Mucosa of gallbladder (tissue), 1 donor: Measurements from ENCODE around the gene CITED1. TPM values are rescaled to one million over a fixed set of nuclear protein-coding genes. Genes with fewer than 3 reads are reported as not detected.
A peak's percentile ranks its signal among the peaks of the same experiment; 100 is the strongest.

Experiments
- DNase-seq: peaks from one replicate; pipeline ENCODE4 v3.0.0-alpha.2; 2020; ENCODE audit warnings: low spot score
- total RNA-seq: library from RNA; stranded (reverse); gene quantifications from one replicate; pipeline ENCODE4 v1.2.1, GENCODE V29; 2021
- donor health status: DM: no; HTN: no; CAD: no.

CITED1 gene
- total RNA-seq, 1 donor from 2014 or later, result not detected

DNA sequence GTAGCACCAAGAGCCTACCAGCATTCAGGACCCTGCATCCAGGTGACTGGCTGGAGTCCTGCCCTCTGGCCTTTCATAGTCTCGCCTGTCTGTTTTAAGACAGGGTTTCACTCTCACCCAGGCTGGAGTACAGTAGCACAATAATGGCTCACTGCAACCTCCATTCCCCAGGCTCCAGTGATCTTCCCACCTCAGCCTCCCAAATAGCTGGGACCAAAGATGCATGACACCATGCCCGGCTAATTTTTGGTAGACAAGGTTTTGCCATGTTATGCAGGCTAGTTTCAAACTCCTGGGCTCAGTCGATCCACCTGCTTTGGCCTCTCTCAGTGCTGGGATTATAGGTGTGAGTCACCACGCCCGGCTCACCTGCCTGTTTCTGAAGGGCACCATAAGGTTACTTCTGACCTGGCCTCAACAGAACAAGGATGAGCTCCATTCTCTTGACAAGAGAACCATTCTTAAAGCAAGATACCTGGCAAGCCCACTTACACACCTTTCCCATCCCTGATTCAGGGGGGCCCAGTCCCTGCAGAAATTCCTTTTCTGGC is 35.3 kb downstream of the CITED1 start:
- no peak for DNase-seq

DNA sequence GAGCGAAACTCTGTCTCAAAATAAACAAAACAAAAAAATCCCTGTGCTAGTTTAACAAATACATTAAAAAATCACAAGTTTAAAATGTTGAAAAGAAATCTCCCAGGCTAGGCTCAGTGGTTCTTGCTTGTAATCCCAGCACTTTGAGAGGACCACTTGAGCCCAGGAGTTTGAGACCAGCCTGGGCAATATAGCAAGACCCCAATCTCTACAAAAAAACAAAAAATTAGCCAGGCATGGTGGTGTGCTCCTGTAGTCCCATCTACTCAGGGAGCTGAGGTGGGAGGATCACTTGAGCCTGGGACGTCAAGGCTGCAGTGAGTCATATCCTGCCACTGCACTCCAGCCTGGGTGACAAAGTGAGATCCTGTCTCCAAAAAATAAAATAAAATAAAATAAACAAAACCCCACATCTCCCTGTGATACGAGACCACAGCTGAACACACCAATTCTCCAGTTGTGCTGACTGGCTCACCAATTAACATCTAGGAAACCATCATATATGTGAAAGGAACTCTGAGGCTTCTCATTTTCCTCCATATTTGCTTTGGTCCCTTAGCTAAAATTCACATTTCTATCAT is 36.0 kb downstream of the CITED1 start:
- DNase-seq, result no peak

DNA sequence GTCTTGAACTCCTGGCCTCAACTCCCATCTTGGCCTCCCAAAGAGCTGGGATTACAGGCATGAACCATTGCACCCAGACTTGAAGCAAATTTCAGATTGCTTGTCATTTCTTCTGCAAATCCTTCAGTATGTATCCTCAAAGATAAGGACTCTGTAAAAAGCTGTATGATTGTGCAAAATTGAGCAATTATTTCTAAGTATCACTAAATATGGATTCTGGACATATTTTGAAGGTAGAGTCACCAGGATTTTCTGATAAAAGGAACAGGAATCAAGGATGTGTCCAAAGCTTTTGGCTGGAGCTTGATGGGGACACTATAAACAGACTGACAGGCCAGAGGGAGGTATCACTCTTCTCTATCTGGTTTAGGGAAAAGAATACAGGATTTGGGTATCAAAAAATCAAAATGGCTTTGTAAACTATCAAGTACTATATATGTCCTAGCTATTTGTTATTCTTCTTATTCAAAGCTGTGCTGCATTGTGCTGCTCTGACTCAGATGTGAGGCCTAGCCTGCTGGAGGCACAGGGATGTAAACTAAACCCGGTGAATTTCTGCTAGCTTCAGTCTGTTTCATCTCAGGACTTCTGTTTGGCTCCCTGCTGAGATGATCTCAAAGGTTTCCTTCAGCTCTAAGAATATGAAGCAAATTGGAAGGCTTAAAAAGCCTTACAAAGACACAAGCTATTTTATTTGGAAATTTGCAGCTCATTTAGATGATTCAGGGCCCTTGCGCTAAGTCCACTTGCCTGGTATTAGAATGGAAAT is 36.9 kb downstream of the CITED1 start:
- DNase-seq, result no peak

DNA sequence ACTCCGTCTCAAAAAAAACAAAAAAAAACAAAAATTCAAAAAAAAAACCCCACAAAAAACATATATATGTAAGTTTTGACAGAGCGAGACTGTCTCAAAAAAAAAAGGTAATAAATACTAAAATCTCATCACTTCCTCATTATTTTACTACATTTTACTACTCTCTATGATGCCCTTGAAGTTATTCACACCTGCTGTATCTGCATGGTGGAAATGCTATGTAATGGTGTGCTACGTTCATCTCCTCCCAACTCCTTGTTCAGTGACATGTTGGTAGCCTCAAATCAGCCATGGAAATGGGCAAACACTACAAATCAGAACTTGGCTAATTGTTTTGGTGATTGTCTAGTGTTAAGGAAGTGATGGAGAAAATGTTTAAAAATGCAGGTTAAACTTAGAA is 40.5 kb downstream of the CITED1 start:
- DNase-seq, result no peak

DNA sequence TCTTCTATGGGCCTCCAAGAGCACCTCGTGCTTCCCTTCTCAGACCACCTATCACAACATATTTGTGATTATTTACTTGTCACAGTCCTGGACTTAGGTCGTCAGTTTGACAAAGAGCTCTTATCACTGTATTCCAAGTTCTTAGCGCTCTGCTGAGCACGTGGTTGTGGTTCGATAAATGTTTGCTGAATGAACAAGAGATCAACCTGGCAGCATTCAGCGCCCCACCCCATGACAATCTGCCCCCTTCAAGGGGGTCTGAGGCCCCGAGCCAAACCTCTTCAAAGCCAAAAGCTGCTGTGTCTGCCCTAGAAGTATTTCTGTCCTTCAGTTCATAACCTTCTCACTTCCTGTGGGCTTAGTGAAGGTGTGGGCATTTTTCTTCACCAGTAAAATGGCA is 43.6 kb downstream of the CITED1 start:
- peak; percentile 25 for DNase-seq

DNA sequence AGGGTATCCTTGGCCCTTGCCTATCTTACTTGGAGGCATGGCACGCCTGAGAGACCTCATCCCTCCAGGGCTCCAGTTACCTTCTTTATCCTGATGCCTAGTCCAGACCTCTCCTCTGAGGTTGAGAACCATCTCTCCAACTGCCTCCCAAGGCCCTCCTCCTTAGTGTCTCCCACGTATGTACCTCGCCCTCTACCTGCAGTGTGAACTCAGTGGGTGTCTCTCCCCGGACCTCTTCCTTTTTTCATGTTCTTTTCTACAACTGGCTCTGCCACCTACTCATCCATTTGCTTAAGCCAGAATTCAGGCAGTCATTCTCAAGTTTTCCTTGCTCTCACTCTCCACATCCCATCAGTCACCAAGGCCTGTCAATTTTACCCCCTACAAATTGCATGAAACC is 45.3 kb downstream of the CITED1 start:
- no peak for DNase-seq

DNA sequence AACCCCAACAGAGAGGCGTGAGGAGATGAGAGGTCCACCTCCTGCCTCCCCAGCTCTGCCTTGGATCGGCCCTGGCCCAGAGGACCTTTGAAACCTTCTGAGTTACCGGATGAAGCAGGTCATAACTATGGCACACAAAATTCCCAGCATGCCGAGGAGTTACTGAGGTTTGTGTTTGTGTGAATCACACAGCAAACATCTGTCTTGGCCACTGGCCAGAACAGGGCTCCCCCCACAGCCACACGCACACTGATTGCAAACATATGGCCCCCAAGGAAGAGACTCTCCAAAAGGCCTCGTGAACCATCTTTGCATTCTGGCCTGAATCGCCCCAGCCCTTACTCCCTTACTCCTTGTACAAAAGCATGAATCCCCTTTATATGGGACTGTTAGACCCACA is 47.5 kb downstream of the CITED1 start:
- DNase-seq, result no peak

DNA sequence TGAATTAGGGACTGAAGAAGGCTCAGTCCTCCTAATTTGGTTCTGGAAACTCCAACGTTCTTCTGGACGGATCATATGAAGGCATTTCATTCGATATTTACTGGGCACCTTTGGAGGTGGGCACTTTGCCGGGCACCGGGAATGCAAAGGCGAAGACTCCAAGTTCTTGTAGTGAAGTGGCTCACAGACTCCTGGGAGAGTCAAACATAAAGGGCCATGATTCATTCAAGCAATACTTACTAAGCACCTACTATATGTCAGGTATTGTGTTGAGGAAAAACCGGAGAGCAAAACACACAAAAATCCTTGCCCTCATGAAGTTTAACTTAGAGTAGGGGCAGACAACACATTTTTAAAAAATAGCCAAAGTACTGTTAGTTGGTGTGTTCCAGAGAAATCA is 49.9 kb downstream of the CITED1 start:
- DNase-seq, result no peak

DNA sequence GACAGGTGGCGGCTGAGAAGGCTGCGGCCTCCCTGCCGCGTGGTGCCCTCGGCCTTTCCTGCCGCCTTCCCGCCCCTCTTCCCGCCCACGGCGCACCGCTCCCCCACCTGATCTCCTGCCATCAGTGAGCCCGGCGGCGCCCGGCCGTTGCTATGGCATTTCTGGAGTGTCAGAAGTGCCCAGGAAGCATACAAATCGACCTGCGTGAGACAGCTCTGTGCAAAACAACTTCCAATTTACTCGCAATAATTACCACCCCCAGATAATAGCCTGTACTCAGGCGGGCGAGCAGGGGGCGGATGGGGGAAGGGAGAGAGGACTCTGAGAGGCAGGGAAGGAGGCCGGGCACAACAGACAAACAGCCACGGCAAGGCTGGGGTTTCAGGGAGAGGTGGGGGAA is 50.3 kb downstream of the CITED1 start:
- no peak for DNase-seq

DNA sequence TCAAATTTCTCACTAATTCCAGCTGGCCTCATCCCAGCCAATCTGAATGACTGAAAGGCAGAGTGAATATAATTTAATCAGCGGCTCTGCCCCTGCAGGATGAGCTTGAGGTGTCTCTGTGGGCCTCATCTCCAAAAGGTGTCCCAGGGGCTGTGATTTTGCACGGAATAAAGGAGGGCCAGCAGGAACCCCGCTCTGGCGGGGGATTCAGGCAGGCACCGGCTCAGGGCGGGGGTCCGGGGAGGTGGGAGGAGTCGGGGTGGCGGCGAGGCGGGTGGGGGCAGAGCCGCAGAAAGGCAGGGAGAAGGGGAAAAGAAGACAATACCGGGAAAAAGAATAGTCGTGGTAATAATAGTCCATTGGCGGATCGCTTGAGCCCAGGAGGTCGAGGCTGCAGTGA is 50.9 kb downstream of the CITED1 start:
- no peak for DNase-seq

DNA sequence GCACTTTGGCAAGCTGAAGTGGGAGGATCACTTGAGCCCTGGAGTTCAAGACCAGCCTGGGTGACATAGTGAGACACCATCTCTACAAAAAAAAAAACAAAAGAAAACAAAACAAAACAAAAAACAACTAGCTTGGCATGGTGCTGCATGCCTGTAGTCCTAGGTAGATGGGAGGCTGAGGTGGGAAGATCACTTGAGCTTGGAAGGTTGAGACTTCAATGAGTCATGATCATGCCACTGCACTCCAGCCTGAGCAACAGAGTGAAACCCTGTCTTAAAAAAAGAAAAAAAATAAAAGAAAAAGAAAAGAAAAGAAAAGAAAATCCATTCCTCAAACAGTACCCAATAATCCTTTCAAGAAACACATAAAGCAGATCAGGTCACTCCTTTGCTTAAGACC is 52.0 kb downstream of the CITED1 start:
- DNase-seq, result no peak

Other genes starting within 250 kb of the CITED1 start
- 6.8 TPM for gene RTL5, start 174.0 kb downstream of the CITED1 start, total RNA-seq
- gene PIN4, start 124.2 kb downstream of the CITED1 start, total RNA-seq, result 8.7 TPM
- 0.23 TPM for gene ERCC6L, start 66.9 kb downstream of the CITED1 start, total RNA-seq
- 860 TPM for gene RPS4X, start 28.7 kb downstream of the CITED1 start, total RNA-seq